Right forelimb (tissue), 1 donor: Measurements from ENCODE around the gene KDF1.
"Not testable (repeated sequence)": the region's sequence is repeated elsewhere in the genome, so short reads cannot be mapped to it uniquely, and the experiment has no call there.

Experiments
- DNase-seq: peaks from one replicate; pipeline ENCODE4 v3.0.0-alpha.2; 2018

KDF1 gene

GRCh38 chr1:26994020-26994786 is 33.9 kb upstream of the KDF1 start:
- no peak for DNase-seq

DNA sequence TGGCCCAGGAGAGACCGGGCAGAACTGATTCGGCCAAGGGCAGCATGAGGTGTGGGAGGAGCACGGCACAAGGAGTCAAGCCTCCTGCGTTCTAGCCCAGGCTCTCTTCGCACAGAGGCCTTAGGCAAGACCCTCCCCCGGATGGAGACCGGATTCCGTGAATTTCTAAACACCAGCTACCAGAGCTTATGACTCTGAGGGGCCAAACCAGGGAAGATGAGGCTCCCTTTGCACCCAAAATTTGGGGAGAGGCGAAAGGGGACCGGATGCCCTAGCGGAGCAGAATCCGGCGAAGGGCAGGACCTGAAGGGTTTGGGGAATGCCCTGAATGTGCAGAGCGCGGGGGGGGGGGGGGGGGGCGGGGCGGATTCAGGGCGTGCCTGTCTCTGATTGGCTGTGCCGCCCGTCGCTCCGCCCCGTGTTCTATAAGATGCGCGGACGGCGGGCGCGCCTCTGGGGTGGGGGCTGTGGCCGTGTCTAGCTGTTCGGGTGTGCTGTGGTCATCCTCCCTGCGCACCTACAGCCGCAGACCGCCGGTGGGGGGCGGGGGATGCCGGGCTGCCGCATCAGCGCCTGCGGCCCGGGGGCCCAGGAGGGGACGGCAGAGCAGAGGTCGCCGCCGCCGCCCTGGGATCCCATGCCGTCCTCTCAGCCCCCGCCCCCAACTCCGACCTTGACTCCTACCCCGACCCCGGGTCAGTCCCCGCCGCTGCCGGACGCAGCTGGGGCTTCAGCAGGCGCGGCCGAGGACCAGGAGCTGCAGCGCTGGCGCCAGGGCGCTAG is 33.2 kb upstream of the KDF1 start, which contains the start of gene TRNP1:
TSS of gene TRNP1 (plus strand) at position 456 of the 783 bp plus-strand sequence. CDS start at position 551, 95 bp downstream.
- DNase-seq, result peak; percentile 86

GRCh38 chr1:26991310-26992116 is 31.2 kb upstream of the KDF1 start:
- DNase-seq, result no peak

- not testable (repeated sequence) for DNase-seq
Measured at GRCh38 chr1:26989403-26990109, 29.3 kb upstream of the KDF1 start.

- no peak for DNase-seq
Measured at GRCh38 chr1:26986658-26987057, 26.4 kb upstream of the KDF1 start.

DNA sequence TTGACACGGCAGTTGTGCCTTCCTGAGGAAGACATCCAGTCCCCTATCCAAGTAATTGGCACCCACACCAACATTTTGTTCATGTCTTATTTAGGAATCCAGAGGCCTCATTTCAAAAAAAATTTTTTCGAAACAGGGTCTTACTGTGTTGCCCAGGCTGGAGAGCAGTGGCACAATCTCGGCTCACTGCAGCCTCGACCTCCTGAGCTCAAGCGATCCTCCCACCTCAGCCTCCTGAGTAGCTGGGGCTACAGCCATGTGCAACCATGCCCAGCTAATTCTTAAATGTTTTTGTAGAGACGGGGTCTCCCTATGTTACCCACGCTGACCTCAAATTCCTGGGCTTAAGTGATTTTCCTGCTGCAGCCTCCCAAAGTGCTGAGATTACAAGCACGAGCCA is 24.0 kb upstream of the KDF1 start:
- DNase-seq, result no peak

- no peak for DNase-seq
Measured at GRCh38 chr1:26983863-26984262, 23.6 kb upstream of the KDF1 start.

DNA sequence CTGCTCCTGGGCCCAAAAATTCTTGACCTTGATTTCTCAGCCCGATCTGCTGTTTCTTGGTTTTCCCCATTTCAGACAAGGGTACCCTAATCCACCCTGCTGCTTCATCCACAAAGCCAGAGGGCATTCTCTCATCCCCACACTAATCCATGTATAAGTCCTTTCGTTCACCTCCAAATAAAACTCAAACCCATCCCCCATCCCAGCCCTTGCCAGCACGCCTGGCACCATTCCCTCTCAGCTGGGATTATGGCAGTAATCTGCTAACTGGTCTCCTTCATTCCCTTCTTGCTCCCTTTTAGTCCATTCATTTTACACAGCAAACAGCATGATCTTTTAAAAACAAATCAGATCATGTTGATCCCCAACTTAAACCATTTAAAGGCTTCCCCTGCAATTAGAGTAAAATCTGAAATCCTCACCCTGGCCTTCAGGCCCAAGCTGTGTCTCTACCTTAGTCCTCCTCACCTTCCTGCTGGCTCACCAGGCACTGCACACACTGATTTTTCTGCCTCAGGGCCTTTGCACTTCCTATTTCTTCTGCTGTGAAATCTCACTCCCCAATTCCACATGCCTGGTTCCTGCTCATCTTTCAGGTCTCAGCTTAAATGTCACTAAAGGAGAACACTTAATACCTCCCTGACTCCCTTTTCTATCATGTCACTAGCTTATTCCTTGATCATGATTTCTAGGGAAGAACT is 21.0 kb upstream of the KDF1 start:
- DNase-seq, result no peak

DNA sequence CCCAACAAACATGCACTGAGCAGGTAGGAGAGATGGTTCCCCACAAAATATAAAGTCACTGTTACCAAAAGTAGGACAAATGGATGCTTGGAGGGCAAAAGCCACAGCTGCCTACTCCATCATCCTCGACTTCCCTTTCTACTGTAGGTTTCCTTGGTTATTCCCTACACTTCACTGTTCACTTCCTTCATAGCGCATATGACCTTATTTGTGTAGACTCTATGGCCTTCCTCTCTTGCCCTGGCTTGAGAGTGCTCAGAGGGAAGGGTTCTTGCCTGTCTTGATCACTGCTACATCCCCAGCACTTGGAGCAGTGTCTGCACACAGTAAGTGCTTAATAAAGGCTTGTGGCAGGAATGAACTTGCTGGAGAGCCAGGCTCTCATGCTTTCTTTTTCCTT is 18.6 kb upstream of the KDF1 start:
- DNase-seq, result no peak

- no peak for DNase-seq
Measured at GRCh38 chr1:26976621-26977510, 16.6 kb upstream of the KDF1 start.

DNA sequence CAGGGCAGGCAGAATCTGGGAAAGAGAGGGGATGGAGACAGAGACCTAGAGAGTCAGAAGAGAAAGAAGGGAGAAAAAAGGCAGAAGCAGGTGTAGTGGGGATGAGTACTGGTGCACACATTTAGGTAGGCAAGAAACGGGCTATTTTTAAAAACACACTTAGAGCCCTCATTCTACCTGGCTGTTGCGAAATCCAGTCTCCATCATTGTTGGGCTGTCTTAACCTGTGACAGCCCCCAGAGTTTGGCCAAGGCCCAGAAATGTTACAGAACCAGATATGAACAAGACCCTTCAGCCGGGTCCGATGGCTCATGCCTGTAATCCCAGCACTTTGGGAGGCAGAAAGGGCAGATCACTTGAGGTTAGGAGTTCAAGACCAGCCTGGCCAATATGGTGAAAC is 12.6 kb upstream of the KDF1 start:
- DNase-seq, result no peak

DNA sequence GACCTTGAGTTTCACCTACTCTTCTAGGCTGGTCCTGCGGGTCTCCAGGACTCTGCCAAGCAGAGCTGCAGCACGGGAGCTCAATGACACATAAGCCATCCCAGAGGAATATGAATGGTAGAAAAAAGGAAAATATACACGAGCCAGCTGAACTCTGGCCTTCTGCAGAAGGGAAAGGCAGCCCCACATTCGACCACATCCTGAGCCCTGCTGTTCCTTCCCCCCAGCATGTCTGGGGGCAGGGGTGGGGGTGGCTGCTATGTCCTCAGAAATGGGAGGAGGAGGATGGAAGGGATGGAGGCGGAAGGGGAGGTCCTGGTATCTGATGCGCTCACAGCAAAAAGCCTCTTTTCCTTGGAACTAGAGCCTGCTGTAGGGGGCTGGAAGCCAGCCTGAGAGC is 12.1 kb upstream of the KDF1 start:
- DNase-seq, result no peak

DNA sequence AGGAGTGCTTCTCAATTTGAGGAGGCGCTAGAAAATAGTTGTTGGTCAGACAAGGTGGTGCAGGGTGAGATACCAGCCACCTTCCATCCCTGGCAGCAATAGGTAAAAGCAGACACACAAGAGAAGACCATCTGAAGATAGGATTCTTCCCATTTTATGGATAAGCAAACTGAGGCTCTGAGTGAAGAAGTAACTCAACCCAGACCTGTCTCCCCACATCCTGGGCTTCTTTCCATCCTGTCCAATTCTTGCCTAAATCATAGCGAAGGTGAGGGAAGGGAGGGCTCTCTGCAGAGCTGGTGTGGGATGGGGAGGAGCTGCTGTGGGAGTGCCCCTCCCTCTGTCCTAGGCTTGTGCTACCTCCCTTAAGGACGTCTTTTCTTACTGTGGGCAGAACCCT is 11.3 kb upstream of the KDF1 start:
- no peak for DNase-seq

- no peak for DNase-seq
Measured at GRCh38 chr1:26970810-26971209, 10.5 kb upstream of the KDF1 start.

DNA sequence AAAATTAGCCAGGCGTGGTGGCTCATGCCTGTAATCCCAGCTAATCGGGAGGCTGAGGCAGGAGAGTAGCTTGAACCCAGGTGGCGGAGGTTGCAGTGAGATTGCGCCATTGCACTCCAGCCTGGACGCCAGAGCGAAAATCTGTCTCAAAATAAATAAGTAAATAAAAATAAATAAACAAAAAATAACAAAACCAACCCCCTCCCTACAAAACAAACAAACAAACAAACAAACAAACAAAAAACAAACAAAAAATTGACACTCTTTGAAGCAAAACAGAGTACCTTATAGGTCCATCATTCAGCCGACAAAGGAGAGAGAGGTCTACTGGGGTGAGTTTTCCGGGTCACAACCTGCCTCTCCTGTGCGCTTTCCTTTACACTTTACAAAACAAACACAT is 5.4 kb upstream of the KDF1 start:
- no peak for DNase-seq

- DNase-seq, result no peak
Measured at GRCh38 chr1:26965213-26965612, 4.9 kb upstream of the KDF1 start.

GRCh38 chr1:26961826-26962225 is 1.6 kb upstream of the KDF1 start:
- DNase-seq, result no peak

GRCh38 chr1:26960625-26960966 is 328 bp upstream of the KDF1 start:
- DNase-seq, result no peak

DNA sequence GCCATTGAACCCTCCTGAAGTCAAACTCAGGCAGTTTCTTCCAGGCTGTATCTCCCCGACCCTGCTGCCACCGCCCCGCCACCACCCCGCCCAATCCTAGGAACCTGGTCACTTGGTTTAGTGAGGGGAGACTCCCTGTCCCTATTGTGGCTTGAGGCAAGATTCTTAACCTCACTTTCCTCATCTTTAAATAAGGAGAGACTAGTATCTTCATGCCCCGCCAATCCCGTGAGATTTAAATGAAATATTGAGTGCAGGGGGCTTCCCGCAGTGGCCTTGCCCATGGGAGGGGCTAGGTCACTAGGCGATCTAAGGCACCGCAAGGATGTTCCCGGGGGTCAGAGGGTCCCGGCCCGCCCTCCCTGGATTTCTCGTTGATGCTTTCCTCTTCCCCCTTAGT is 998 bp downstream of the KDF1 start:
- DNase-seq, result no peak

DNA sequence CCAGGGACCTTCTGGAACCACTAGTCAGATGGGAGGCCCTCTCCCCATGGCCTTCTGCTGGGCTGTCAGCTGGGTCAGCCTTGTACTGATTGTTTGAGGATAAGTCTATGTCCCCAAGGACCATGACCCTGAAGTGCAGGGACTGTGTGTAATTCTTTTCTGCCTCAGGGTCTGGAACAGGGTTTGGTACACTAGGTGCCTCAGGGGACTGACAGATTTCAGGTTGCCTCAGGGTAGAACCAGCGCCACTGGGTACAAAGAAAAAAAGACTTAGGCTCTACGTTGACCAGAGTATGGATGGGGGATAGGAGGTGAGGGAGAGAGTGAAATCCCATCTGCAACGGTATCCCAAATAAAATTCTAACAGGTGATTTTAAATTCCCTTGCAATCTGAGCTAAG is 3.0 kb downstream of the KDF1 start:
- no peak for DNase-seq

GRCh38 chr1:26956321-26956720 is 3.9 kb downstream of the KDF1 start:
- DNase-seq, result no peak
